ENCODE data around the gene NOVA1. TPM values are rescaled to one million over a fixed set of nuclear protein-coding genes. Genes with fewer than 3 reads are reported as not detected.

NOVA1 gene
- polyA plus RNA-seq, 1 donor (not counting 4 experiments of a cell fraction or from before 2014, with no cell fraction given) = not detected

DNA sequence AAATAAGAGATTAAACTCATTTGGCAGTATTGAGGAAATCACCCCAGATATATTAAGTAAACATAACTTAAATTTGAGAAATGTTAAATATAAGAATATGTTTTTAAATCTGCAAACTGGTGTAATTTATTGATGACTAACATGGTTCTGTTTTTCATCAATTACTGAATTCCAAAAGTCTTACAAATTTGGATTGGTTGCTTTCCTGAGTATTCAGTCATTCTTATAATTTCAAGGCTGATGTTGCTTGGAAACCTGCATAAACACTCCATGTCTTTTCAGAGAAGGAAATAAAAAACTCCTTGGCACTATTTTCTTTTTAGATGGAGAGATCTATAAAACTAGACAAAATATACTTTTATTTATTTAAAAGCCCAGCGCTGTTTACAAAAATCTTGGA, 71.7 kb downstream of the NOVA1 start:
- Histone ChIP-seq H3K79me2 (ENCODE audit: control insufficient read depth, insufficient read depth, low read length) (no peaks in the 10 kb centered on the region), H3K9ac (ENCODE audit: control insufficient read depth, extremely low read depth, insufficient read depth, low read length) (no peak overlapping the region), H3K4me2 (ENCODE audit: control insufficient read depth, extremely low read depth, insufficient read depth, low read depth, low read length) (no peak overlapping the region), H3K36me3 (ENCODE audit: control insufficient read depth in 2 of 2, extremely low read depth in 1 of 2, insufficient read depth in 2 of 2, low read length in 2 of 2) (no peaks in the 10 kb centered on the region), H3K4me1 (ENCODE audit: control insufficient read depth, extremely low read depth, insufficient read depth, low read length) (no peaks in the 10 kb centered on the region), H4K20me1 (ENCODE audit: control insufficient read depth, extremely low read depth, insufficient read depth, low read length) (no peaks in the 10 kb centered on the region), H3K4me3 (ENCODE audit: control insufficient read depth in 2 of 3, extremely low read depth in 1 of 3, insufficient read depth in 2 of 3, low read depth in 1 of 3, low read length in 3 of 3) (no peak overlapping the region), H3K9me1 (ENCODE audit: control insufficient read depth, extremely low read depth, insufficient read depth, low read length) (no peaks in the 10 kb centered on the region), H3K9me3 (ENCODE audit: control insufficient read depth, low read depth, low read length) (peaks cover 3% of the 10 kb centered on the region), H3K27me3 (ENCODE audit: control insufficient read depth, extremely low read depth, insufficient read depth, low read length) (no peaks in the 10 kb centered on the region), H3K27ac (ENCODE audit: control insufficient read depth, insufficient read depth, low read length) (no peak overlapping the region), H2AFZ (ENCODE audit: control insufficient read depth, low read length) (no peak overlapping the region)
- no peak for FAIRE-seq
- TF ChIP-seq, protein P1, sequence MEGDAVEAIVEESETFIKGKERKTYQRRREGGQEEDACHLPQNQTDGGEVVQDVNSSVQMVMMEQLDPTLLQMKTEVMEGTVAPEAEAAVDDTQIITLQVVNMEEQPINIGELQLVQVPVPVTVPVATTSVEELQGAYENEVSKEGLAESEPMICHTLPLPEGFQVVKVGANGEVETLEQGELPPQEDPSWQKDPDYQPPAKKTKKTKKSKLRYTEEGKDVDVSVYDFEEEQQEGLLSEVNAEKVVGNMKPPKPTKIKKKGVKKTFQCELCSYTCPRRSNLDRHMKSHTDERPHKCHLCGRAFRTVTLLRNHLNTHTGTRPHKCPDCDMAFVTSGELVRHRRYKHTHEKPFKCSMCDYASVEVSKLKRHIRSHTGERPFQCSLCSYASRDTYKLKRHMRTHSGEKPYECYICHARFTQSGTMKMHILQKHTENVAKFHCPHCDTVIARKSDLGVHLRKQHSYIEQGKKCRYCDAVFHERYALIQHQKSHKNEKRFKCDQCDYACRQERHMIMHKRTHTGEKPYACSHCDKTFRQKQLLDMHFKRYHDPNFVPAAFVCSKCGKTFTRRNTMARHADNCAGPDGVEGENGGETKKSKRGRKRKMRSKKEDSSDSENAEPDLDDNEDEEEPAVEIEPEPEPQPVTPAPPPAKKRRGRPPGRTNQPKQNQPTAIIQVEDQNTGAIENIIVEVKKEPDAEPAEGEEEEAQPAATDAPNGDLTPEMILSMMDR (optimal IDR thresholded peaks at IDR 0.05 in 1 of 3, IDR thresholded peaks at IDR 0.05 in 1 of 3, conservative IDR thresholded peaks at IDR 0.05 in 1 of 3; ENCODE audit: extremely low read depth in 1 of 3, insufficient read depth in 2 of 3, low read length in 3 of 3) = no peak
- no peak for TF ChIP-seq EZH2 (IDR thresholded peaks at IDR 0.05; ENCODE audit: low read length)
- DNase-seq (ENCODE audit: low read depth, low spot score) = no peak
- dilution Hi-C loops (cut with MboI; ENCODE audit: extremely low pct_ligation_motif_present, low sequenced_read_pairs) = no loop called here

DNA sequence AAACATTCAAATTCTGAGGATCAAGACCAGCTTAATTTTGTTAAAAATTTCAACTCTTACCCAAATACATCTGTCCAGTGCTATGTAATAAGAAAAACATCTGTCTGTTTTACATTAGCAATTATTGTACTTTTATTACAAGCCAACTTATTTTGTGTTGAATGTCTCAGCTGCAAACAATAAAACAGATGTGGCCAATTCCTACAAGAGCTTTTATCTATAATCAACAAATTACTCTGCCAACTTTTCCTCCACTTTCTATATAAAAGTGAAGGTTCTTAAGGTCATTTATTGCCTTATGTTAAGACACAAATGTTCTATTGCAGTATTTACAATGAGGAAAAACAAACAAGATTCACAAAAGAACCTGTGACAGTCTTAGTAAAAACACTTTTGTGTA, 72.7 kb downstream of the NOVA1 start:
- no peak for DNase-seq (ENCODE audit: low read depth, low spot score)
- dilution Hi-C loops (cut with MboI; ENCODE audit: extremely low pct_ligation_motif_present, low sequenced_read_pairs) = no loop called here
- Histone ChIP-seq H3K4me3 (ENCODE audit: control insufficient read depth in 2 of 3, extremely low read depth in 1 of 3, insufficient read depth in 2 of 3, low read depth in 1 of 3, low read length in 3 of 3) (no peak overlapping the region), H3K36me3 (ENCODE audit: control insufficient read depth in 2 of 2, extremely low read depth in 1 of 2, insufficient read depth in 2 of 2, low read length in 2 of 2) (no peaks in the 10 kb centered on the region), H2AFZ (ENCODE audit: control insufficient read depth, low read length) (no peak overlapping the region), H3K79me2 (ENCODE audit: control insufficient read depth, insufficient read depth, low read length) (no peaks in the 10 kb centered on the region), H3K4me1 (ENCODE audit: control insufficient read depth, extremely low read depth, insufficient read depth, low read length) (no peaks in the 10 kb centered on the region), H3K9ac (ENCODE audit: control insufficient read depth, extremely low read depth, insufficient read depth, low read length) (no peak overlapping the region), H3K27ac (ENCODE audit: control insufficient read depth, insufficient read depth, low read length) (no peak overlapping the region), H3K27me3 (ENCODE audit: control insufficient read depth, extremely low read depth, insufficient read depth, low read length) (no peaks in the 10 kb centered on the region), H3K9me3 (ENCODE audit: control insufficient read depth, low read depth, low read length) (peaks cover 4% of the 10 kb centered on the region), H3K9me1 (ENCODE audit: control insufficient read depth, extremely low read depth, insufficient read depth, low read length) (no peaks in the 10 kb centered on the region), H4K20me1 (ENCODE audit: control insufficient read depth, extremely low read depth, insufficient read depth, low read length) (no peaks in the 10 kb centered on the region), H3K4me2 (ENCODE audit: control insufficient read depth, extremely low read depth, insufficient read depth, low read depth, low read length) (no peak overlapping the region)
- TF ChIP-seq EZH2 (IDR thresholded peaks at IDR 0.05; ENCODE audit: low read length) = no peak
- TF ChIP-seq, protein P1 (optimal IDR thresholded peaks at IDR 0.05 in 1 of 3, IDR thresholded peaks at IDR 0.05 in 1 of 3, conservative IDR thresholded peaks at IDR 0.05 in 1 of 3; ENCODE audit: extremely low read depth in 1 of 3, insufficient read depth in 2 of 3, low read length in 3 of 3) = no peak
- no peak for FAIRE-seq

All from keratinocyte (primary cell).